Stimulated activated naive CD4-positive, alpha-beta T cell (primary cell): ENCODE data around the gene PLEKHG5.

Experiments
- DNase-seq, 6 experiments: peaks; one replicate each; lab custom pipeline; 2025; lab: John Stamatoyannopoulos, UW

Gene PLEKHG5

GRCh38 chr1:6491480-6491962, at the start of gene PLEKHG5:
PLEKHG5 (minus strand) TSS chr1:6491667; CDS start chr1:6477571, 14,096 bp downstream.
- DNase-seq: no peak

GRCh38 chr1:6538956-6539355, 47.5 kb upstream of the PLEKHG5 start:
- no peak for DNase-seq

- DNase-seq: no peak
These were observed 44.8 kb upstream of the PLEKHG5 start for GRCh38 chr1:6536291-6536690.

DNA sequence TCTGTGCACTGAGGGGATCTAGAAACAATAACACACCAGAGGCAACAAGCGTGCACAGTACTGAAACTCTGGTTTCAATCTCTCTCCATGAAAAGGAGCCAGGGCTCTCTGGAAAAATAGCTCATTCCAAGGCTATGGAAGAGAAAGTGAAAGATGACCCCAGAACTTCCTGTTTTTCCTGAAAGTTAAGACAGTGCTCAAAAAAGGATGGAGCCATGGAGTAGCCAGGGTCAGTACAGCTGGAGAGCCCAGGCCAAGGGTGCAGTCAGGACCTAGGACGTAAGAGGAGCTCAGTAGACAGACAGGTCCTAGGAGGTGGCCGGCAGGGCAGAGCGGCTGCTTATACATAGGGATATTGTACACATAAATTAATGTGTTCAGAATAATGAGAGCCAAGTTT, 43.7 kb upstream of the PLEKHG5 start:
- no peak for DNase-seq

DNA sequence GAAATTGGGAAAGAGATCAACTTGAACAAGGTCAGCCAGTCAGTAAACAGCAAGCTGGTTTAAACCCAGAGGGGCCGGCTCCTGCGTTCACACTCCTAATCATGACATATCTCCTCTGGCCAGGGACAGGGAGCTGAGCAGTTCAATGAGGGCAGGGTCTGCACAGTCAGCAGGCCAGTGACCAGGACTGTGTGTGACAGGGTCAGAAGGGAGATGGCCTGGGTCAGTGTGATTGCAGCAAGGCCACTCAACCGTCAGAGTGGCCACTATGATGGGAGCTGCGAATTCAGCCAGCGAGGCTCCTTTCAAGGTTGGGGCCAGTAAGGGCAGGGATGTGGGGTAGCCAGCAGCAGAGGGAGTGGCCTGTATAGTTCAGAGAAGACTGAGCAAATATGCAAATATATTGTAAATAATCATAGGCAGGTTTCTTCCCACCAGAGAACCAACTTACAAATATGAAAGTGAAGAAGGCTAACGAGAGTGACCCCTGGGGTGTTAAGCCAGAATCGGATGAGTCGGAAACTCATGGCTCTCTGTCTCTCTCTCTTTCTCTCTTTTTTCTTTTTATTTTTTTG, 42.9 kb upstream of the PLEKHG5 start:
- DNase-seq: no peak

- DNase-seq: no peak
These were observed 40.5 kb upstream of the PLEKHG5 start for GRCh38 chr1:6531996-6532395.

DNA sequence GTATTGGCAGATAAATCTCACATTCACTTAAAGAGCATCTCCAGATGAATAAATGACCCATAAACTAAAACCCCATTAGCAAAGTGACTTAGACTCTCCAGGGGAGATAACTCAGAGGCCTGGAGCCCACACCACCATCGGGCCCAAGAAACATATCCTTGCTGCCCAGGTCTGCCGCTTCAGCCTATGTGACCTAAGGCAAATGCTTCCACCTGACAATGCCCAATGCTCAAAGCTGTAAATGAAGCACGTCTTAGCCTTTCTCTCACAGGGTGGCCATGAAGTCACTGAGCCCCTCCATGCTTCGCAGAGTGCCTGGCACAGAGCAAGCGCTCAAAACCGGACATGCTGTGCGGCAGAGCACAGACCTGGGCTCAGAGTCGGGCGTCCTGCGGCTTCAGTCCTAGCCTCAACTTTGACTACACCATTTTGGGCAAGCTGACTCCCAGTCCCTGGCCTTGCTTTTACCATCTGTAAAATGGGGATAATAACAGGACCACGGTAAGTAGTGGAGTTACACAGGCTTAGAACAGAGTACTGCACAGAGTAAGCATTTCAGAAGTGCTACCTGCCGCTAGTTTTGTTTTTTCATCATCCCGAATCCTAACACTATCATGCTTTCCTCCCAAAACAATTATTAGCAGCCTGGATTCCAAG, 39.2 kb upstream of the PLEKHG5 start:
- no peak for DNase-seq

DNA sequence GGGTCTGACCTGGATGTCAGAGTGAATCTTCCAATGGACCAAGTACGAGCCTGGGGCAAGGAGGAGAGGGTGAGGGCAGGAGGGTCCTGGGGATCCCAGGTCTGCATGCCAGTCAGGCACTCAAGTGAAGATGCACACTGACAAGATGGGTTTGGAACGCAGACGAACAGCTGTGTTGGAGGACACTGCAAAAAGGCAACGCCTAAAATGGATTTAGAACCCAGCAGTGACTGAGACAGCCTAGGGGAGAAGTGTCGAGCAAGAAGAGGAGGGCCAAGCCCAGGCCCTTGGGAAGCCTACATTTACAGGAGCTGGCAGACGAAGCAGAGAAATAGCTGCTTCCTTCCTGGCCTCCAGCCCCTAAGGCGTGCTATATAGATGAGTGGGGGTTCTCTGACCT, 37.0 kb upstream of the PLEKHG5 start:
- DNase-seq: no peak

GRCh38 chr1:6526316-6526715, 34.8 kb upstream of the PLEKHG5 start:
- DNase-seq: no peak

- DNase-seq: no peak
These were observed 32.1 kb upstream of the PLEKHG5 start for GRCh38 chr1:6523566-6523965.

GRCh38 chr1:6521536-6521935, 30.1 kb upstream of the PLEKHG5 start:
- DNase-seq: no peak

- no peak for DNase-seq
These were observed 28.6 kb upstream of the PLEKHG5 start for GRCh38 chr1:6519935-6520671.

- DNase-seq: no peak
These were observed 28.0 kb upstream of the PLEKHG5 start for GRCh38 chr1:6519491-6519934.

DNA sequence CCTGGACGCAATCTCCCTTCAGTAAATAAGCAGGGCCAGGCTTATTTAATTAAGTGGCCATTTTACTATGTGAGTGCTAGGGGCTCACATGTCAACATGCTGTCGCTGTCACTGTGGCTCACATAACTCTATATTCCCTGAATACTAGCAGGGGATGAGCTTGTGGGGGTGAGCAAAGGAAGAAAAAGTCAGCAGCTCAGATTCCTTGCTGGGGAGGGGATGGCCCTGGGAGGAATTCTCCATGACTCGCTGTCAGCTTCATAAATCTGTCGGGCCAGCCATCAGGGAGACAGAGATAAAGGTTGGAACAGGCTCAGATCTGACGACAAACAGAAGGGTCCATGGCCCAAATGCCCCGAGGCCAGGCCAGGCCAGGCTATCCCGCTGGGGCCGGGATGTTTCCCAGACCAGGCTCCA, 26.0 kb upstream of the PLEKHG5 start:
- no peak for DNase-seq

GRCh38 chr1:6515771-6516170, 24.3 kb upstream of the PLEKHG5 start:
- no peak for DNase-seq

GRCh38 chr1:6513320-6513801, 21.9 kb upstream of the PLEKHG5 start:
- no peak for DNase-seq

DNA sequence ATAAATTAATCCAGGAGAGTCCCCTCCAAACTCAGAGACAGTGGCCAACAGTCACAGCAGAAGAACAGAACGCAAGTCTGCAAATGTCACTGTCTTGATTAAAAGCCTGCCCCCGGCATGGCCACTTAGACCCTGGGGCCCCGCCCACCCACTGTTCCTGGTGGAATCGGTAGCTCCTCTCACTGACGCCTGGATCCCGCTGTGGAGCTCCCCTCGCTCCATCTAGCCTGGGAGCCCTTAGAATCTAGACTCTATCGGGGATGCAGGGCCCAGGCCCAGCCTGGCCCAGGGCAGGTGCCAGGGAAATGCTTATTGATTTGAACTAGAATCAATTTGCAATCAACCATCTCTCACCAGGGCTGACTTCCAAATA, 21.4 kb upstream of the PLEKHG5 start:
- DNase-seq: no peak

GRCh38 chr1:6512245-6512907, 20.9 kb upstream of the PLEKHG5 start:
- DNase-seq: no peak

GRCh38 chr1:6511561-6512244, 20.2 kb upstream of the PLEKHG5 start:
- DNase-seq: no peak

DNA sequence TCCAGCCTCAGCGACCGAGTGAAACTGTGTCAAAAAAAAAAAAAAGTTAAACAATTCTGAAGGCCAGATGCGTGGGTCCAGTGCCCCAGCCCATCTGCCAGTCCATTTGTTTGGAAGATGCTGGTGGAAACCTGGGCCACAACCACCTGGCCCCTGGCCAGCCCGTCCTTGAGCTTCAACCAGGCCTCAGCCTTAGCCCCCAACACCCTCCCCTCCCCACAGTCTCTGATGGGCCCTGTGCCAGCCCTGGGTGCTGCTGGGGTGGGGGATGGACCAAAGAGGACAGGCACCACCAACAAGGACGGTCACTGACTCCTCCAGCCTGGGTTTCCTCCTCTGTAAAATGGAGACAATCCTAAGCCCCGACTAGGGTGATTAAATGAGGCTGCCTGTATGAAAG, 19.6 kb upstream of the PLEKHG5 start:
- DNase-seq: no peak

GRCh38 chr1:6510493-6510892, 19.0 kb upstream of the PLEKHG5 start:
- no peak for DNase-seq

GRCh38 chr1:6509919-6510291, 18.4 kb upstream of the PLEKHG5 start:
- DNase-seq: no peak
